HG02571 (cell line): ENCODE measurements around the gene RPS25.
"Not testable (repeated sequence)": the region's sequence is repeated elsewhere in the genome, so short reads cannot be mapped to it uniquely, and the experiment has no call there.

Experiments used
- ATAC-seq: cut with Tn5 transposase; IDR thresholded peaks from one replicate; pipeline ENCODE4 v1.9.1; 2021; ENCODE audit warnings: mild to moderate bottlenecking, moderate library complexity; ENCODE audit not compliant: unreplicated experiment

The RPS25 gene

GRCh38 chr11:118975771-118976709, 42.1 kb downstream of the RPS25 start:
- no peak for ATAC-seq

GRCh38 chr11:118973985-118974384, 44.2 kb downstream of the RPS25 start:
- no peak for ATAC-seq

GRCh38 chr11:118971646-118972045, 46.5 kb downstream of the RPS25 start, which contains the start of gene FOXR1:
Gene FOXR1 (plus strand): TSS chr11:118971761. CDS start chr11:118971932, 171 bp downstream.
- no peak for ATAC-seq

- ATAC-seq = not testable (repeated sequence)
These were observed 48.6 kb downstream of the RPS25 start for GRCh38 chr11:118969508-118969907.
